ENCODE measurements around the gene MYO1D.

DNA sequence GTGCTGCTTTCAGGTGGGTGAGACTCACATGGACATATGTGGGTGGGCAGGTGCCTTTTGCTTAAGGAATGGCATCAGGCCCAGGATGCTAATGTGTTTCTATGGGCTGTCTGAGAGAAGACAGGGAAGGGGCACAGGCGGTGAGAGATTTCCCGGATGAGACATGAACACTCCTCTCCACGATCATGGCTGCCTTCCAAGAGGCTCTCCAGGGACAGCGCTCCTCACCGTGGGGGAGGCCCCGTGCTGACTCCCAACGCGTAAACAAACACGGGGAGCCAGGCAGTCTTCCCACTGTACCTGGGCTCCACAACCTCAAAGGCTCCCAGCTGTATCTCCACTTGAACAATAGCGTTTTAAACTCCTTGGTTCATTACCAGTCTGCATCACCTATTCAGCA is 347.3 kb downstream of the MYO1D start:
- TF ChIP-seq, protein P1, sequence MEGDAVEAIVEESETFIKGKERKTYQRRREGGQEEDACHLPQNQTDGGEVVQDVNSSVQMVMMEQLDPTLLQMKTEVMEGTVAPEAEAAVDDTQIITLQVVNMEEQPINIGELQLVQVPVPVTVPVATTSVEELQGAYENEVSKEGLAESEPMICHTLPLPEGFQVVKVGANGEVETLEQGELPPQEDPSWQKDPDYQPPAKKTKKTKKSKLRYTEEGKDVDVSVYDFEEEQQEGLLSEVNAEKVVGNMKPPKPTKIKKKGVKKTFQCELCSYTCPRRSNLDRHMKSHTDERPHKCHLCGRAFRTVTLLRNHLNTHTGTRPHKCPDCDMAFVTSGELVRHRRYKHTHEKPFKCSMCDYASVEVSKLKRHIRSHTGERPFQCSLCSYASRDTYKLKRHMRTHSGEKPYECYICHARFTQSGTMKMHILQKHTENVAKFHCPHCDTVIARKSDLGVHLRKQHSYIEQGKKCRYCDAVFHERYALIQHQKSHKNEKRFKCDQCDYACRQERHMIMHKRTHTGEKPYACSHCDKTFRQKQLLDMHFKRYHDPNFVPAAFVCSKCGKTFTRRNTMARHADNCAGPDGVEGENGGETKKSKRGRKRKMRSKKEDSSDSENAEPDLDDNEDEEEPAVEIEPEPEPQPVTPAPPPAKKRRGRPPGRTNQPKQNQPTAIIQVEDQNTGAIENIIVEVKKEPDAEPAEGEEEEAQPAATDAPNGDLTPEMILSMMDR (conservative IDR thresholded peaks at IDR 0.05; ENCODE audit: low read depth, low read length), result no peak
- TF ChIP-seq EZH2phosphoT487 (IDR thresholded peaks at IDR 0.05; ENCODE audit: borderline replicate concordance, low read length) (no peak), EZH2 (IDR thresholded peaks at IDR 0.05; ENCODE audit: low read length, unreplicated experiment) (no peak)
